Lung (tissue), 12 donors: ENCODE measurements around the gene EXOC7. TPM values are rescaled to one million over a fixed set of nuclear protein-coding genes. Genes with fewer than 3 reads are reported as not detected.
"Not testable (repeated sequence)": the region's sequence is repeated elsewhere in the genome, so short reads cannot be mapped to it uniquely, and the experiment has no call there.

Experiments used
- ATAC-seq: fragments of 200-7000 bp; cut with Tn5 transposase; one replicate; pipeline ENCODE4 v1.9.1; 2020; ENCODE audit warnings: moderate number of reproducible peaks; ENCODE audit not compliant: insufficient read depth, low FRiP score
- DNase-seq, 3 donors: peaks; one replicate each; pipeline ENCODE4 v3.0.0-alpha.2; 2013 to 2017
- H3K27ac ChIP-seq, 2 donors: one replicate each; pipeline ENCODE4 v1.5.1; 2013; ENCODE audit warnings: mild to moderate bottlenecking in 2 of 2, moderate library complexity in 2 of 2, control low read depth in 1 of 2, inconsistent platforms in 1 of 2, low read depth in 1 of 2, low read length in 1 of 2
- H3K27me3 ChIP-seq, 3 donors: one replicate each; pipeline ENCODE4 v1.5.1; 2013; ENCODE audit warnings: low read length in 2 of 3; ENCODE audit not compliant: control insufficient read depth in 3 of 3, insufficient read depth in 3 of 3
- H3K36me3 ChIP-seq, 4 donors: one replicate each; pipeline ENCODE4 v1.5.1; 2013; ENCODE audit warnings: low read length in 4 of 4, mild to moderate bottlenecking in 1 of 4, moderate library complexity in 1 of 4; ENCODE audit not compliant: control insufficient read depth in 4 of 4, insufficient read depth in 4 of 4
- H3K4me1 ChIP-seq, 5 donors: one replicate each; pipeline ENCODE4 v1.5.1; 2013; ENCODE audit warnings: low read length in 5 of 5, mild to moderate bottlenecking in 2 of 5, moderate library complexity in 1 of 5; ENCODE audit not compliant: control insufficient read depth in 5 of 5, insufficient read depth in 5 of 5
- H3K4me3 ChIP-seq: one replicate; pipeline ENCODE4 v1.5.1; 2013; ENCODE audit warnings: mild to moderate bottlenecking, control low read depth, moderate library complexity
- H3K9ac ChIP-seq, 2 donors: one replicate each; pipeline ENCODE4 v1.5.1; 2013; ENCODE audit warnings: low read length in 2 of 2, control low read depth in 1 of 2; ENCODE audit not compliant: insufficient read depth in 1 of 2
- H3K9me3 ChIP-seq, 4 donors: one replicate each; pipeline ENCODE4 v1.5.1; 2013; ENCODE audit warnings: low read length in 3 of 4, mild to moderate bottlenecking in 1 of 4, moderate library complexity in 1 of 4; ENCODE audit not compliant: control insufficient read depth in 4 of 4, insufficient read depth in 3 of 4
- WGBS, 2 donors: extraction: QIAGEN DNeasy Blood & Tissue Kit; methylation state at CpG; one replicate each; pipeline ENCODE4 v1.1.7; 2013; 5-methylcytosine and 5-hydroxymethylcytosine counted together
- polyA plus RNA-seq, 2 donors: library from polyadenylated mRNA; stranded (reverse); fragments of 200-250 nt; gene quantifications; one replicate each; pipeline ENCODE4 v1.2.1, GENCODE V29; 2013
- total RNA-seq, 2 donors: library from RNA; depleted of rRNA in 1 of 2; stranded (reverse); fragments of >200 nt in 1 of 2; gene quantifications; one replicate each; pipeline ENCODE4 v1.2.1, GENCODE V29; 2014 to 2021
- TF ChIP-seq, protein P1 (sequence below): IDR thresholded peaks from 2 replicates; pipeline ENCODE4 v1.5.1; 2012; ENCODE audit warnings: mild to moderate bottlenecking; ENCODE audit errors: control extremely low read depth, extremely low read depth
- donor health status: control.
- donor health status: control.
- donor health status: Bipolar disorder and iron deficiency.
- donor health status: healthy.
- donor health status: DM: yes; HTN: yes; CAD: no.

EXOC7 gene
- total and polyA plus RNA-seq, 4 donors: 49.9 to 111 (median 80.9) TPM

DNA sequence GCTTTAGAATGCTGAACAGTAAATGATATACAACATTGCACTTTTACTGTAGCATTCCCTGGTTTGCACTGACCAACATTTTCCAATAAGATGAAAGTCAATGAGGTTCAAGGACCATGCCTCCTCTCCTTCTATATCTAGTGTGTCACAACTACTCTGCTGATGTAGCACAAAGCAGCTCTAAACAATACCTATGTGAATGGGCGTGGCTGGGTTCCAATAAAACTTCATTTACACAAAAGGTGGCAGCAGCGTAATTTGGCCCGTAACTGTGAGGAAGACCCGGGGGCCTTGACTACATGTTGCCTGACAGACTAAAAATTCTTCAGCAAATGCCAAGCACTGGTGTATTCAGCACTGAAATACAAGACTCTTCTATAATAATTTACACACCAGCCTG lies 37.8 kb downstream of the EXOC7 start:
- H3K9me3 ChIP-seq: no peaks in the 10 kb centered on the region
- WGBS, 2 donors: 94 to 97% methylated on average over 4 of the region's 4 CpGs
- no peak for ATAC-seq
- H3K36me3 ChIP-seq: peaks cover 35 to 50% (median 45%) of the 10 kb centered on the region in 4 donors
- H3K9ac ChIP-seq: no peak overlapping the region
- no peaks in the 10 kb centered on the region for H3K27me3 ChIP-seq
- TF ChIP-seq, protein P1, sequence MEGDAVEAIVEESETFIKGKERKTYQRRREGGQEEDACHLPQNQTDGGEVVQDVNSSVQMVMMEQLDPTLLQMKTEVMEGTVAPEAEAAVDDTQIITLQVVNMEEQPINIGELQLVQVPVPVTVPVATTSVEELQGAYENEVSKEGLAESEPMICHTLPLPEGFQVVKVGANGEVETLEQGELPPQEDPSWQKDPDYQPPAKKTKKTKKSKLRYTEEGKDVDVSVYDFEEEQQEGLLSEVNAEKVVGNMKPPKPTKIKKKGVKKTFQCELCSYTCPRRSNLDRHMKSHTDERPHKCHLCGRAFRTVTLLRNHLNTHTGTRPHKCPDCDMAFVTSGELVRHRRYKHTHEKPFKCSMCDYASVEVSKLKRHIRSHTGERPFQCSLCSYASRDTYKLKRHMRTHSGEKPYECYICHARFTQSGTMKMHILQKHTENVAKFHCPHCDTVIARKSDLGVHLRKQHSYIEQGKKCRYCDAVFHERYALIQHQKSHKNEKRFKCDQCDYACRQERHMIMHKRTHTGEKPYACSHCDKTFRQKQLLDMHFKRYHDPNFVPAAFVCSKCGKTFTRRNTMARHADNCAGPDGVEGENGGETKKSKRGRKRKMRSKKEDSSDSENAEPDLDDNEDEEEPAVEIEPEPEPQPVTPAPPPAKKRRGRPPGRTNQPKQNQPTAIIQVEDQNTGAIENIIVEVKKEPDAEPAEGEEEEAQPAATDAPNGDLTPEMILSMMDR: no peak
- H3K27ac ChIP-seq: no peak overlapping the region
- H3K4me3 ChIP-seq: no peak overlapping the region
- H3K4me1 ChIP-seq: peaks cover 0 to 4% (median 0%) of the 10 kb centered on the region in 5 donors
- DNase-seq: no peak

DNA sequence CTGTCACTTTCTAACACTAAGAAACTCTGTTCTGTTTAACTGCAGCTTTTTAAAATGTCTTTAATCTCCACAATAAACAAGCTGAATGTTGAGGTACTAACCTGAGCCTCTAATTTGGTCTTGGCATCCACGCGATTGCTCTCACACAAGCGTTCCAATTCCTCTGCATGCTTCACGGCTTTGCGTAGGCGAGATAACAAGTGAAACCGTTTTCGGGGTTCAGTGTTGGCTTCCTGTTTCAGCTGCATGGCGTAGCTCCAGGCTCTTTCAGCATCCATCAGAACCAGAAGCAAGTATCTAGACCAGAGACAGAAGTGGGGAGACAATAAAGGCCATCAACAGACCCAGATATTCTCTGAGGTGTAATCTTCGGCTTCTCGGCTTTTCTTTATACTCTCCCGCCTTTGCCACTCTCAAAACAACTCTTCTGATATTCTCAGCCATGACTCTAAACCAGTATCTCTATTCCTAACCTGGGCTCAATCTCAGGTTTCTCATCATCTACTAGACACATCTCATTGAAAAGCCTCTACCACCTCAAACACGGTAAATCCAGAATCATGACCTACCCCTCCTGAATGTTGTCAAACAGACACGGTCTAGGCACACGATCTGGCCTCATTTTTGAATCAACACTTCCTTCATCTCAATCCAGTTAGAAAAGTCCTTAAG lies 39.6 kb downstream of the EXOC7 start:
- whole genome bisulfite sequencing, 2 donors: 82 to 88% methylated on average over 15 of the region's 15 CpGs
- Histone ChIP-seq H3K9me3 (no peaks in the 10 kb centered on the region), H3K27ac (no peak overlapping the region), H3K4me1 (no peaks in the 10 kb centered on the region), H3K27me3 (no peaks in the 10 kb centered on the region), H3K4me3 (no peak overlapping the region), H3K9ac (no peak overlapping the region), H3K36me3 (peaks cover 43 to 60% (median 54%) of the 10 kb centered on the region in 4 donors)
- DNase-seq (no peak), ATAC-seq (no peak)
- TF ChIP-seq, protein P1: no peak

- not testable (repeated sequence) for H3K27ac ChIP-seq, H3K4me3 ChIP-seq, H3K9ac ChIP-seq, DNase-seq, H3K9me3 ChIP-seq, H3K27me3 ChIP-seq, ATAC-seq, H3K4me1 ChIP-seq
- WGBS, 2 donors: 85 to 96% methylated on average over 6 of the region's 6 CpGs
- H3K36me3 ChIP-seq: peaks cover 24 to 60% (median 48%) of the 10 kb centered on the region in 4 donors
Measured at GRCh38 chr17:76058264-76058663, 45.3 kb downstream of the EXOC7 start.

DNA sequence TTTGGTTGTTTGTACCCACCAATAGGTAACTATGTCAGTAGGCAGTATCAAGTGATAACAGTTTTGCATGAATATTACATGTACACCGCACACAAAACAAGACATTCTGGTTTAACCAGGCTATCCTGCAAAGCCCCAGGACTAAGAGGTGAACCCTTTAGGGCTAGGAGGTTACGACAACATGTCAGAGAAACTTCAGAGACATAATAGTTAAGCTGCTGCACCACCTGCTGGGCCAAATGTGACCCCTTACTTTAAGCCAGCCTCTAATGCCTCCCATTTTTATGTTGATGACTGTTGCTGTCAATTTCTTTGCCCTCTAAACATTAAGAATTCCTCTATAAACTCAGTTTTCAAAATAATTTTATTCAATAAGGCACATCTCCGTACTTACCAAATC lies 46.7 kb downstream of the EXOC7 start:
- Histone ChIP-seq H3K4me3 (no peak overlapping the region), H3K9me3 (no peaks in the 10 kb centered on the region), H3K36me3 (peaks cover 24 to 64% (median 46%) of the 10 kb centered on the region in 4 donors), H3K4me1 (peaks cover 0 to 3% (median 0%) of the 10 kb centered on the region in 5 donors), H3K27ac (no peak overlapping the region), H3K27me3 (no peaks in the 10 kb centered on the region), H3K9ac (no peak overlapping the region)
- DNase-seq (peak in 1 of 3 donors; percentile 43), ATAC-seq (no peak)
- 76 to 88% methylated on average over 3 of the region's 3 CpGs for WGBS, 2 donors
- TF ChIP-seq, protein P1: no peak
